Mesothelial cell of epicardium (in vitro differentiated cells): ENCODE measurements around the gene ATP5IF1. TPM values are rescaled to one million over a fixed set of nuclear protein-coding genes. Genes with fewer than 3 reads are reported as not detected.
A peak's percentile ranks its signal among the peaks of the same experiment; 100 is the strongest.

Experiments used
- DNase-seq, 2 experiments: peaks; one replicate each; pipeline ENCODE4 v3.0.0; 2021; ENCODE audit warnings: low spot score in 2 of 2; ENCODE audit not compliant: unreplicated experiment in 2 of 2
- H3K27ac Mint-ChIP-seq: 2 replicates; pipeline ENCODE4 v1.8.0; 2021; ENCODE audit warnings: mixed read lengths
- H3K27me3 Mint-ChIP-seq: 2 replicates; pipeline ENCODE4 v1.8.0; 2021; ENCODE audit warnings: low read depth, mixed read lengths
- H3K36me3 Mint-ChIP-seq: 2 replicates; pipeline ENCODE4 v1.8.0; 2021; ENCODE audit warnings: mixed read lengths
- H3K4me1 Mint-ChIP-seq: 2 replicates; pipeline ENCODE4 v1.8.0; 2021; ENCODE audit warnings: mixed read lengths
- H3K4me3 Mint-ChIP-seq: 2 replicates; pipeline ENCODE4 v1.8.0; 2021; ENCODE audit warnings: mild to moderate bottlenecking, moderate library complexity, mixed read lengths
- H3K9me3 Mint-ChIP-seq: 2 replicates; pipeline ENCODE4 v1.8.0; 2021; ENCODE audit warnings: mixed read lengths
- CTCF ChIP-seq: fragments of 200-600 bp; sonication (generic); IDR thresholded peaks from one replicate; pipeline ENCODE4 v1.5.0; 2021; ENCODE audit warnings: antibody characterized with exemption; ENCODE audit not compliant: unreplicated experiment
- total RNA-seq: library from RNA; stranded (reverse); gene quantifications from 3 replicates; pipeline ENCODE4 v1.2.1, GENCODE V29; 2021

Gene ATP5IF1
- total RNA-seq, 1 donor from 2014 or later = 125 TPM

GRCh38 chr1:28195780-28196179 lies 40.1 kb upstream of the ATP5IF1 start:
- Mint-ChIP-seq H3K4me1 (peaks cover 13% of the 10 kb centered on the region), H3K27ac (no peak overlapping the region), H3K9me3 (no peaks in the 10 kb centered on the region), H3K36me3 (peaks cover 19% of the 10 kb centered on the region), H3K27me3 (no peaks in the 10 kb centered on the region), H3K4me3 (no peak overlapping the region)
- no peak for DNase-seq
- TF ChIP-seq CTCF = no peak

- H3K4me3 Mint-ChIP-seq = no peak overlapping the region
- H3K27me3 Mint-ChIP-seq = no peaks in the 10 kb centered on the region
- H3K4me1 Mint-ChIP-seq = peaks cover 13% of the 10 kb centered on the region
- H3K9me3 Mint-ChIP-seq = no peaks in the 10 kb centered on the region
- TF ChIP-seq CTCF = no peak
- H3K27ac Mint-ChIP-seq = peak overlapping the region; percentile 77
- DNase-seq = no peak
- peaks cover 24% of the 10 kb centered on the region for H3K36me3 Mint-ChIP-seq
Observed at GRCh38 chr1:28196330-28196729, 39.6 kb upstream of the ATP5IF1 start.

GRCh38 chr1:28197682-28198415 lies 38.1 kb upstream of the ATP5IF1 start:
- no peak for DNase-seq
- no peak for TF ChIP-seq CTCF
- peaks cover 13% of the 10 kb centered on the region for H3K4me1 Mint-ChIP-seq
- no peaks in the 10 kb centered on the region for H3K27me3 Mint-ChIP-seq
- H3K4me3 Mint-ChIP-seq = no peak overlapping the region
- H3K27ac Mint-ChIP-seq = peak overlapping the region; percentile 47
- H3K36me3 Mint-ChIP-seq = peaks cover 26% of the 10 kb centered on the region
- no peaks in the 10 kb centered on the region for H3K9me3 Mint-ChIP-seq

- Mint-ChIP-seq H3K4me1 (peaks cover 13% of the 10 kb centered on the region), H3K9me3 (no peaks in the 10 kb centered on the region), H3K4me3 (no peak overlapping the region), H3K27ac (no peak overlapping the region), H3K27me3 (no peaks in the 10 kb centered on the region), H3K36me3 (peaks cover 39% of the 10 kb centered on the region)
- no peak for DNase-seq
- no peak for TF ChIP-seq CTCF
Observed at GRCh38 chr1:28199328-28200233, 36.3 kb upstream of the ATP5IF1 start.

GRCh38 chr1:28200234-28200873 lies 35.6 kb upstream of the ATP5IF1 start:
- TF ChIP-seq CTCF = no peak
- Mint-ChIP-seq H3K4me1 (peaks cover 13% of the 10 kb centered on the region), H3K27ac (no peak overlapping the region), H3K4me3 (no peak overlapping the region), H3K9me3 (no peaks in the 10 kb centered on the region), H3K27me3 (no peaks in the 10 kb centered on the region), H3K36me3 (peaks cover 43% of the 10 kb centered on the region)
- DNase-seq = no peak
